Endodermal cell (in vitro differentiated cells): ENCODE data around the gene CDK5RAP2. TPM values are rescaled to one million over a fixed set of nuclear protein-coding genes. Genes with fewer than 3 reads are reported as not detected.

Experiments used
- DNase-seq: peaks from one replicate; pipeline ENCODE4 v3.0.0-alpha.2; 2017
- H3K27ac ChIP-seq: 2 replicates; pipeline ENCODE4 v1.5.1; 2013; ENCODE audit warnings: mild to moderate bottlenecking, low read depth, low read length, moderate library complexity
- H3K27me3 ChIP-seq: 2 replicates; pipeline ENCODE4 v1.6.1; 2013; ENCODE audit warnings: mild to moderate bottlenecking, low read length, moderate library complexity; ENCODE audit not compliant: insufficient read depth, control insufficient read depth, poor library complexity, severe bottlenecking
- H3K36me3 ChIP-seq: 2 replicates; pipeline ENCODE4 v1.7.0; 2013; ENCODE audit warnings: mild to moderate bottlenecking, low read length, moderate library complexity; ENCODE audit not compliant: control insufficient read depth, insufficient read depth
- H3K4me1 ChIP-seq: one replicate; pipeline ENCODE4 v1.7.0; 2013; ENCODE audit warnings: low read length; ENCODE audit not compliant: control insufficient read depth, insufficient read depth
- H3K4me3 ChIP-seq: 2 replicates; pipeline ENCODE4 v1.5.1; 2013; ENCODE audit warnings: mild to moderate bottlenecking, low read length, moderate library complexity
- H3K9ac ChIP-seq: 2 replicates; pipeline ENCODE4 v1.6.1; 2013; ENCODE audit warnings: mild to moderate bottlenecking, low read length, moderate library complexity; ENCODE audit not compliant: poor library complexity, severe bottlenecking; ENCODE audit errors: extremely low read depth
- H3K9me3 ChIP-seq: 2 replicates; pipeline ENCODE4 v1.6.1; 2013; ENCODE audit warnings: mild to moderate bottlenecking, low read length, moderate library complexity; ENCODE audit not compliant: control insufficient read depth
- H3K27ac Mint-ChIP-seq: 2 replicates; pipeline ENCODE4 v1.8.0; 2020; ENCODE audit warnings: mixed read lengths
- H3K27me3 Mint-ChIP-seq: 2 replicates; pipeline ENCODE4 v1.8.0; 2021; ENCODE audit warnings: mild to moderate bottlenecking, mixed read lengths; ENCODE audit not compliant: insufficient read depth
- H3K36me3 Mint-ChIP-seq: 2 replicates; pipeline ENCODE4 v1.8.0; 2020; ENCODE audit warnings: low read depth, mixed read lengths
- H3K4me1 Mint-ChIP-seq: 2 replicates; pipeline ENCODE4 v1.8.0; 2020; ENCODE audit warnings: mixed read lengths
- H3K4me3 Mint-ChIP-seq: 2 replicates; pipeline ENCODE4 v1.8.0; 2020; ENCODE audit warnings: mild to moderate bottlenecking, moderate library complexity, mixed read lengths
- H3K9me3 Mint-ChIP-seq: 2 replicates; pipeline ENCODE4 v1.8.0; 2020; ENCODE audit warnings: mild to moderate bottlenecking, mixed read lengths
- WGBS, 2 experiments: methylation state at CpG; one replicate each; pipeline versions ENCODE4 v1.1.5 to v1.1.7; 2013; ENCODE audit warnings: missing lambda C conversion rate in 2 of 2, mixed read lengths in 1 of 2; ENCODE audit not compliant: insufficient coverage in 1 of 2, insufficient read length in 1 of 2; 5-methylcytosine and 5-hydroxymethylcytosine counted together
- total RNA-seq, 2 donors: library from RNA; stranded (reverse); fragmentation: NEBNext Ultra II Directional in 1 of 2; extraction: Animal tissue kit (Norgen Biotek cat#: 25700) in 1 of 2; gene quantifications; 2 replicates in 1 of 2; 3 replicates in 1 of 2; pipeline ENCODE4 v1.2.1, GENCODE V29; 2021
- TF ChIP-seq, protein P1 (sequence below): fragments of 200-600 bp; sonication (generic); conservative IDR thresholded peaks from 2 replicates; pipeline ENCODE4 v1.5.0; 2021; ENCODE audit warnings: antibody characterized with exemption, mild to moderate bottlenecking

The CDK5RAP2 gene
- total RNA-seq, 2 donors from 2014 or later = 68.2 to 92.0 TPM

DNA sequence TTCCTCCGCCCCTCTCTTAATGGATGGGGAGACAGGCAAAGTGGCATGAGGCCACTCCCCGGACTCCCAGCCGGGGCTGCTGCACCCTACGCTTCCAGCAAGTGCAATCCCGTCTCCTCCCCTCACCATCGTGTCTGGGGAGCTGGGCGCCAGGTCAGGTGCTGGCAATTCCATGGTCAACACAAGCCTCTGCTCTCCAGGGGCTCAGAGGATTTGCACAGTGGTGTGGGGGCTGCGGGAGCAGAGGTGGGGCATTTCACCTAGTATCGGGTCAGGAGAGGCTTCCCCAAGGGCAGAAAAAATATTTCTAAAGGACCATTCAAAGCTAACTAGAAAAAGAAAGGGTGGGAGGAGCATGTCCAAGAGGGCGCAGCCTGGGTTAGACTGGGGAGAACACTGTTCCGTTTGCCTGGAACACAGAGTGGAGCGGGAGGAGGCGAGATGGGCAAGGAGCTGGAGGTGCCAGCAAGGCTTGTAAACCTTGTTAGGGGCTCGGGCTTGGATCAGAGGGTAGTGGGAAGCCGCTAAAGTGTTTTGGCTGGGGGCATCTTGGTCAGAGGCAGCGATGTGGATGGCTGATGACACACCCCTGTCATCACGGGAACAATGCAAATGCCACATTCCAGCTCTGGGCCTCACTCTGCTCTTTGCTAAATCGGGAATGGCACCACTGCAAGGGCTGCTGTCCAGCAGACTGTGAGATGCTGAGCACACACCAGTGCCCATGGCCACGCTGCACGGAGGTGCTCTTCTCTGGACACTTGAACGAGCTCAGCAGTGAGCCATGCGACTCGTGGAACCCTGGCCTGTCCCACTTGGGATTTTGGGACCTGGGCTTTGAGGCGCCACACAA lies 191.7 kb downstream of the CDK5RAP2 start:
- no peak overlapping the region for H3K4me3 Mint-ChIP-seq
- Histone ChIP-seq H3K9ac (no peak overlapping the region), H3K4me3 (no peak overlapping the region), H3K36me3 (peaks cover 40% of the 10 kb centered on the region), H3K4me1 (no peaks in the 10 kb centered on the region), H3K27ac (no peak overlapping the region), H3K27me3 (no peaks in the 10 kb centered on the region), H3K9me3 (no peaks in the 10 kb centered on the region)
- TF ChIP-seq, protein P1, sequence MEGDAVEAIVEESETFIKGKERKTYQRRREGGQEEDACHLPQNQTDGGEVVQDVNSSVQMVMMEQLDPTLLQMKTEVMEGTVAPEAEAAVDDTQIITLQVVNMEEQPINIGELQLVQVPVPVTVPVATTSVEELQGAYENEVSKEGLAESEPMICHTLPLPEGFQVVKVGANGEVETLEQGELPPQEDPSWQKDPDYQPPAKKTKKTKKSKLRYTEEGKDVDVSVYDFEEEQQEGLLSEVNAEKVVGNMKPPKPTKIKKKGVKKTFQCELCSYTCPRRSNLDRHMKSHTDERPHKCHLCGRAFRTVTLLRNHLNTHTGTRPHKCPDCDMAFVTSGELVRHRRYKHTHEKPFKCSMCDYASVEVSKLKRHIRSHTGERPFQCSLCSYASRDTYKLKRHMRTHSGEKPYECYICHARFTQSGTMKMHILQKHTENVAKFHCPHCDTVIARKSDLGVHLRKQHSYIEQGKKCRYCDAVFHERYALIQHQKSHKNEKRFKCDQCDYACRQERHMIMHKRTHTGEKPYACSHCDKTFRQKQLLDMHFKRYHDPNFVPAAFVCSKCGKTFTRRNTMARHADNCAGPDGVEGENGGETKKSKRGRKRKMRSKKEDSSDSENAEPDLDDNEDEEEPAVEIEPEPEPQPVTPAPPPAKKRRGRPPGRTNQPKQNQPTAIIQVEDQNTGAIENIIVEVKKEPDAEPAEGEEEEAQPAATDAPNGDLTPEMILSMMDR = no peak
- WGBS, 2 experiments = 93 to 98% methylated on average over 11 to 24 of the region's 24 CpGs
- DNase-seq = no peak
- no peaks in the 10 kb centered on the region for H3K9me3 Mint-ChIP-seq
- H3K36me3 Mint-ChIP-seq = peaks cover 50% of the 10 kb centered on the region
- H3K4me1 Mint-ChIP-seq = peaks cover 6% of the 10 kb centered on the region
- peak overlapping the region; percentile 44 for H3K27ac Mint-ChIP-seq
- H3K27me3 Mint-ChIP-seq = peaks cover 3% of the 10 kb centered on the region

DNA sequence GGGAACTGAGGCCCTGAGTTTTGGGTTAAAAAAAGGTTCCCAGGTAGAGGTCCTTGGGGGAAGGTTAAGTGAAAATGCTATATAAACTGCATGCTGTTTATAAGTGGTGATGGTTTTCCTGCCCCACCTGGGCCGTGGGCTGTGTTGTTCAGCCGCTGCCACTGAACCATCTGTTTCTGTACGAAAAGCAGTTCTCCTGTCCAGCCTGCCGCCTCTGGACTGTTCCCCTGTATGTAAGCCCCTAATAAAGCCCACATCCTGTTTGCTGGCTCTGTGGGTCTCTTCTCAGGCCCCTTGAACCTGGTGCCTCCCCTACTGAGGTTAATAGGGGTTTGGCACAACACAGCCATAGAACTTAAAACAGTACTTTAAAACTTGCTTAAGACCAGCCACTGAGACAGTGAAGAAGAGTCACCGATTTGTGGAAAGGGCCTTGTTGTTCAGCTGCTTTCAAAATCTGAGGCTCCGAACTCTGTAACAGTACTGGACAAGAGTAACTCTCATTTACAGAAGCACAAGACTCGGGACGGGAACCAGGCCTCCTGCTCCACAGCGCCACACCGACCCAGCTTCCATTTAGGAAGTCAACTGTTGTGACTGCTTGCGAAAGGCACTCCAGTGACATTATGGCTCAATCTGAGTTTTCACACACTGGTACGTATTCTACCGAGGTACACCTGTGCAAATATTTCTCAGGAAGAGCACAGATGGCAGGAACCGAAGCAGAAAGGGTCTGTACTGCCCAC lies 192.5 kb downstream of the CDK5RAP2 start:
- peaks cover 42% of the 10 kb centered on the region for H3K36me3 Mint-ChIP-seq
- WGBS, 2 experiments = 90 to 94% methylated on average over 14 of the region's 14 CpGs
- peaks cover 6% of the 10 kb centered on the region for H3K4me1 Mint-ChIP-seq

DNA sequence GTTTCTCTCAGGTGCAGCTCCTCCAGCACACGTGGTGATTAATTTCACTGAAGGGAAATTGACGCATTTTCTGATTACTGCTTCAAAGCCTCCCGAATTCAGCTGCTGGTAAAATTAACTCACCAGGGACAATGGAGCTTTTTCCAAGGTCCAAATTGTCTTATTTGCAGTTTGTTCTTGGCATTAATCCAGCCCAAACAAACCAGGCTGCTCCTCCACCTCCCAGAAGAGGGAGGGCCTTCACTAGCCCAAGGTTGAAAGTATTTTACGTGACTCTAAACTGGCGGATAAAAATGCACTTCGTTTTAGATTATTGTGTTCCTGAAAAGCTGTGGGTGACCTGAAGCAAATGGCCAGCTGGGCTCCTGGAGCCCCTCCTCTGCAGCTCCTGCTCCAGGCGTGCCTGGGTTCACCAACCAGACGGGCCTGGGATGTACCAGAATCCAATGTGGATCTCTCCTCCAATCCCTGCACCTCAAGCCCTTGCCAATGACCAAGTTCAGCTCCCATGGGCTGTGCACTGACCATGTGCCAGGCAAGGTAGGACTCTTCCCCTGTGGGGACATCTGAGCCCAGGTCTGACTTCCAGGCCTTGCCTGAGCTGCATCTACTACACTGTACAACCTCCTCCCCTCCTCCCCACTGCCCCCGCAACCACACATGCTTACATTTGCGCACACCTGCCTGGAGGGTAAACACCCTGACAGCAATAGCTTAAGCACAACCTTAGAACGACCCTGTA lies 193.4 kb downstream of the CDK5RAP2 start:
- 92 to 97% methylated on average over 10 to 11 of the region's 11 CpGs for WGBS, 2 experiments
- no peaks in the 10 kb centered on the region for H3K9me3 ChIP-seq
- DNase-seq = no peak
- H3K4me1 ChIP-seq = no peaks in the 10 kb centered on the region
- H3K4me3 ChIP-seq = no peak overlapping the region
- no peak overlapping the region for H3K4me3 Mint-ChIP-seq
- H3K4me1 Mint-ChIP-seq = peaks cover 6% of the 10 kb centered on the region
- H3K9me3 Mint-ChIP-seq = no peaks in the 10 kb centered on the region
- peaks cover 24% of the 10 kb centered on the region for H3K36me3 ChIP-seq
- no peaks in the 10 kb centered on the region for H3K27me3 ChIP-seq
- peaks cover 5% of the 10 kb centered on the region for H3K27me3 Mint-ChIP-seq
- H3K27ac ChIP-seq = no peak overlapping the region
- H3K27ac Mint-ChIP-seq = peak overlapping the region; percentile 26
- TF ChIP-seq, protein P1 = no peak
- peaks cover 35% of the 10 kb centered on the region for H3K36me3 Mint-ChIP-seq
- H3K9ac ChIP-seq = no peak overlapping the region

More for the DNA sequence above, 192.5 kb downstream of the CDK5RAP2 start:
- Mint-ChIP-seq H3K27me3 (peaks cover 5% of the 10 kb centered on the region), H3K4me3 (no peak overlapping the region), H3K27ac (no peak overlapping the region), H3K9me3 (no peaks in the 10 kb centered on the region)
- Histone ChIP-seq H3K9ac (no peak overlapping the region), H3K36me3 (peaks cover 33% of the 10 kb centered on the region), H3K4me3 (no peak overlapping the region), H3K27ac (no peak overlapping the region), H3K4me1 (no peaks in the 10 kb centered on the region), H3K9me3 (no peaks in the 10 kb centered on the region), H3K27me3 (no peaks in the 10 kb centered on the region)
- TF ChIP-seq, protein P1 = no peak
- DNase-seq = no peak
